Aorta (tissue), 5 donors: Measurements from ENCODE around the gene EHD2. TPM values are rescaled to one million over a fixed set of nuclear protein-coding genes. Genes with fewer than 3 reads are reported as not detected.
"Not testable (repeated sequence)": the region's sequence is repeated elsewhere in the genome, so short reads cannot be mapped to it uniquely, and the experiment has no call there.

ENCODE experiments used
- ATAC-seq: fragments of 200-7000 bp; cut with Tn5 transposase; one replicate; pipeline ENCODE4 v1.9.1; 2022; ENCODE audit warnings: moderate library complexity; ENCODE audit not compliant: low FRiP score
- DNase-seq, 2 donors: peaks; one replicate each; pipeline ENCODE4 v3.0.0-alpha.2; 2020
- H3K27ac ChIP-seq, 2 donors: one replicate each; pipeline ENCODE4 v1.5.1; 2013; ENCODE audit warnings: low read length in 2 of 2, mild to moderate bottlenecking in 2 of 2, moderate library complexity in 2 of 2, control low read depth in 1 of 2, inconsistent platforms in 1 of 2, low read depth in 1 of 2
- H3K27me3 ChIP-seq, 2 donors: one replicate each; pipeline ENCODE4 v1.6.1; 2013; ENCODE audit warnings: control low read depth in 1 of 2, low read length in 1 of 2, mild to moderate bottlenecking in 1 of 2, moderate library complexity in 1 of 2; ENCODE audit not compliant: insufficient read depth in 2 of 2, control insufficient read depth in 1 of 2
- H3K36me3 ChIP-seq, 2 donors: one replicate each; pipeline ENCODE4 v1.6.1; 2013; ENCODE audit warnings: control low read depth in 1 of 2, low read length in 1 of 2, mild to moderate bottlenecking in 1 of 2; ENCODE audit not compliant: insufficient read depth in 2 of 2, control insufficient read depth in 1 of 2
- H3K4me1 ChIP-seq, 2 donors: one replicate each; pipeline ENCODE4 v1.6.1; 2013; ENCODE audit warnings: low read length in 2 of 2, control low read depth in 1 of 2, mild to moderate bottlenecking in 1 of 2, moderate library complexity in 1 of 2; ENCODE audit not compliant: insufficient read depth in 2 of 2, control insufficient read depth in 1 of 2
- H3K4me3 ChIP-seq, 2 donors: one replicate each; pipeline ENCODE4 v1.5.1; 2013; ENCODE audit warnings: low read length in 2 of 2, control low read depth in 1 of 2, mild to moderate bottlenecking in 1 of 2
- H3K9me3 ChIP-seq: one replicate; pipeline ENCODE4 v1.6.1; 2013; ENCODE audit warnings: mild to moderate bottlenecking, low read length; ENCODE audit not compliant: control insufficient read depth
- whole genome bisulfite sequencing, 2 donors: extraction: QIAGEN DNeasy Blood & Tissue Kit; methylation state at CpG; one replicate each; pipeline ENCODE4 v1.1.7; 2013; 5-methylcytosine and 5-hydroxymethylcytosine counted together
- intact Hi-C, 2 donors: fragments of 100-400 bp; cut with DNase I; formaldehyde crosslinking; loops; one replicate each; pipeline versions ENCODE4 v1.14.2 to v1.15.0; 2022
- polyA plus RNA-seq, 2 donors: library from polyadenylated mRNA; stranded (reverse); fragments of 200-250 nt; gene quantifications; one replicate each; pipeline ENCODE4 v1.2.3, GENCODE V29; 2013
- total RNA-seq, 2 donors: library from RNA; stranded (reverse); fragmentation: NEBNext Ultra II Directional; extraction: Animal tissue kit (Norgen Biotek cat#: 25700); gene quantifications; one replicate each; pipeline ENCODE4 v1.2.1, GENCODE V29; 2021
- donor health status: healthy with polysubstance abuse.
- donor health status: Bipolar disorder and iron deficiency.
- donor health status: DM: no; HTN: no; CAD: no.
- donor health status: DM: no; HTN: no; CAD: no.
- donor health status: DM: yes; HTN: yes; CAD: no.

The EHD2 gene
- total and polyA plus RNA-seq, 4 donors, result 38.4 to 189 (median 145) TPM

DNA sequence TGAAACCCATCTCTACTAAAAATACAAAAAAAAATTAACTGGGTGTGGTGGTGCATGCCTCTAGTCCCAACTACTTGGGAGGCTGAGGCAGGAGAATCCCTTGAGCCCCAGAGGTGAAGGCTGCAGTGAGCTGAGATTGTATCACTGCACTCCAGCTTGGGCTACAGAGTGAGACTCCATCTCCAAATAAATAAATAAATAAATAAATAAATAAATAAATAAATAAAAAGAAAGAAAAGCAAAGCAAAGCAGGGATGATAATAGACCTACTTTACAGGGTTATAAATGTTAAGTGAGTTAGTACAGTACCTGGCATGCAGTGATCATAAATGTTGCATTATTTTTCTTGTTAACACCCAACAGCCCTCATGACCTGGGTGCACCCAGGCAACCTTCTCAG, 1.6 kb downstream of the EHD2 start:
- ATAC-seq, H3K27me3 ChIP-seq, DNase-seq, H3K4me1 ChIP-seq, H3K27ac ChIP-seq, H3K36me3 ChIP-seq, H3K9me3 ChIP-seq, H3K4me3 ChIP-seq: not testable (repeated sequence)
- intact Hi-C loops, result loop anchor here in 1 of 2 donors (10.0 kb wide), 1 partner anchor 70 kb away; no protein-coding TSS in a partner anchor

DNA sequence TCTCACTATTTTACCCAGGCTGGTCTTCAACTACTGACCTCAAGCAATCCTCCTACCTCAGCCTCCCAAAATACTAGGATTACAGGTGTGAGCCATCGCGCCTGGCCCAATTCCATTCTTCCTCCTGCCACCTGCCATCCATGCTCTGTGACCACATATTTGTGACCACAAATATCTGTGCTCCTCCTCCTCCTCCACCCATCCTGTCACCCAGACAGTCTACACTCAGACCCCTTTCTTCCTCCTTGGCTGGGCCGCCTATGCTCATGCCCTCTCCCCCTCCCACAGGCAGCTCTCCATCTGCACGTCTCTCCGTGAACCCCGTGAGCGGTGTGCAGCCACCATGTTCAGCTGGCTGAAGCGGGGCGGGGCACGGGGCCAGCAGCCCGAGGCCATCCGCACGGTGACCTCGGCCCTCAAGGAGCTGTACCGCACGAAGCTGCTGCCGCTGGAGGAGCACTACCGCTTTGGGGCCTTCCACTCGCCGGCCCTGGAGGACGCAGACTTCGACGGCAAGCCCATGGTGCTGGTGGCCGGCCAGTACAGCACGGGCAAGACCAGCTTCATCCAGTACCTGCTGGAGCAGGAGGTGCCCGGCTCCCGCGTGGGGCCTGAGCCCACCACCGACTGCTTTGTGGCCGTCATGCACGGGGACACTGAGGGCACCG, 3.2 kb downstream of the EHD2 start:
- H3K36me3 ChIP-seq, result no peaks in the 10 kb centered on the region
- H3K27ac ChIP-seq, result no peak overlapping the region
- H3K4me1 ChIP-seq, result no peaks in the 10 kb centered on the region
- no peak overlapping the region for H3K4me3 ChIP-seq
- DNase-seq, result no peak
- H3K27me3 ChIP-seq, result no peaks in the 10 kb centered on the region
- intact Hi-C loops, result loop anchor here in 1 of 2 donors (10.0 kb wide), 1 partner anchor 68 kb away; no protein-coding TSS in a partner anchor
- ATAC-seq, result no peak
- no peaks in the 10 kb centered on the region for H3K9me3 ChIP-seq
- WGBS, 2 donors, result 80% methylated on average over 32 of the region's 32 CpGs

DNA sequence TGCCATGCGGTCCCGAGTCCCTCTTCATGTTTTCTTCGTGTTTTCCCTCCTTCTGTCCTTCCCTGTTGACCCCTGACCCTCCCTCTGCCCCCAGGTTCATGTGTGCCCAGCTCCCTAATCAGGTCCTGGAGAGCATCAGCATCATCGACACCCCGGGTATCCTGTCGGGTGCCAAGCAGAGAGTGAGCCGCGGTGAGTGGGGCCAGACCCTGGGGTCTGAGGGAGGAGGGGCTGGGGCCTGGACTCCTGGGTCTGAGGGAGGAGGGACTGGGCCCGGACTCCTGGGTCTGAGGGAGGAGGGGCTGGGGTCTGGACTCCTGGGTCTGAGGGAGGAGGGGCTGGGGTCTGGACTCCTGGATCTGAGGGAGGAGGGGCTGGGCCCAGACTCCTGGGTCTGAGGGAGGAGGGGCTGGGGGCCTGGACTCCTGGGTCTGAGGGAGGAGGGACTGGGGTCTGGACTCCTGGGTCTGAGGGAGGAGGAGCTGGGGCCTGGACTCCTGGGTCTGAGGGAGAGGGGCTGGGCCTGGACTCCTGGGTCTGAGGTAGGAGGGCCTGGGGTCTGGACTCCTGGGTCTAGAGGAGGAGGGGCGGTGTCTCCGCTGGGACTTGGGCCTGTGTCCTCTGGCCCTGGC, 5.3 kb downstream of the EHD2 start:
- not testable (repeated sequence) for H3K4me3 ChIP-seq, H3K36me3 ChIP-seq, ATAC-seq, H3K27me3 ChIP-seq, H3K9me3 ChIP-seq, DNase-seq, H3K4me1 ChIP-seq
- 25 to 29% methylated on average over 11 of the region's 11 CpGs for WGBS, 2 donors
- peak overlapping the region; percentile 47 to 92 for H3K27ac ChIP-seq
- intact Hi-C loops, result loop anchor here in 1 of 2 donors (10.0 kb wide), 1 partner anchor 66 kb away; no protein-coding TSS in a partner anchor

DNA sequence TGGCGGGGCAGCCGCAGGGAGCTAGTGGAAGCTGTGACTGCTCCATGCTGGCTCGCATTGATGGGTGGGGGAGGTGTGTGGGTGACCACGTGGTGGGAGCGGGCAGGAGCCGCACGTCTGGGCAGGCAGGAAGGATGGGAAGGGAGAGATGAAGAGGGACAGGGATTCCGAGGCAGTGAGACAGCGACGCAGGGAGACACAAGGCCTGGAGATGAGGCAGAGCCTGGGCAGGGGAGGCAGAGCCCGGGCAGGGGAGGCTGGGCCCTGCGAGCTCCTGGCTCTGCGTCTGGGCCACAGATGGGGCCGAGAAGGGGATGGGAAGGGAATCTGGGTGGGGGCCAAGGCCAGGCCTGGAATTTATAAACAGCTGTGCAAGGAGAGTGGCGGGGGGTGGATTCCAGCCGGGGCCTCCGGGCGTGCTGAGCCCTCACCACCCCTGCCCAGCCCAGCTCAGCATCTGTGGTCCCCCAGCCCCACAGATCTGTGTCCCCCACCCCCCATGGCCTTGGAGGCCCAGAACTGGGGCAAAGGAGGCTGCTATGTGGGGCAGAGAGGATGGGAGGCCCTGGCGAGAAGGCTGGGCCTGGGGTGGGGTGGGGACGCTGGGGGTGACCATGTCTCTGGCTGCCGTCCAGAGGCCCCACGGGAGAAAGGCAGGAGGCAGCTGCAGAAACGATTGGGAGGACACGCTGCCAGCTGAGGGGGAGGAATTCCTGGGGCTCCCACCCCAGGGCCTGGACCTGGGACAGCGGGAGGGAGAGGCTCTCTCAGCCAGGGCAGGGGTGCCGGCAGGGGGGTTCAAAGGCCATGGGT, 6.0 kb downstream of the EHD2 start:
- Histone ChIP-seq H3K36me3 (no peaks in the 10 kb centered on the region), H3K4me3 (no peak overlapping the region), H3K4me1 (peaks cover 0 to under 1% of the 10 kb centered on the region in 2 donors), H3K9me3 (no peaks in the 10 kb centered on the region), H3K27ac (peak overlapping the region; percentile 32 to 92), H3K27me3 (no peaks in the 10 kb centered on the region)
- ATAC-seq, result peak; percentile 92
- DNase-seq, result peak; percentile 92 to 95
- 3% methylated on average over 22 to 26 of the region's 26 CpGs for WGBS, 2 donors
- intact Hi-C loops, result loop anchor here in 1 of 2 donors (10.0 kb wide), 1 partner anchor 66 kb away; no protein-coding TSS in a partner anchor

DNA sequence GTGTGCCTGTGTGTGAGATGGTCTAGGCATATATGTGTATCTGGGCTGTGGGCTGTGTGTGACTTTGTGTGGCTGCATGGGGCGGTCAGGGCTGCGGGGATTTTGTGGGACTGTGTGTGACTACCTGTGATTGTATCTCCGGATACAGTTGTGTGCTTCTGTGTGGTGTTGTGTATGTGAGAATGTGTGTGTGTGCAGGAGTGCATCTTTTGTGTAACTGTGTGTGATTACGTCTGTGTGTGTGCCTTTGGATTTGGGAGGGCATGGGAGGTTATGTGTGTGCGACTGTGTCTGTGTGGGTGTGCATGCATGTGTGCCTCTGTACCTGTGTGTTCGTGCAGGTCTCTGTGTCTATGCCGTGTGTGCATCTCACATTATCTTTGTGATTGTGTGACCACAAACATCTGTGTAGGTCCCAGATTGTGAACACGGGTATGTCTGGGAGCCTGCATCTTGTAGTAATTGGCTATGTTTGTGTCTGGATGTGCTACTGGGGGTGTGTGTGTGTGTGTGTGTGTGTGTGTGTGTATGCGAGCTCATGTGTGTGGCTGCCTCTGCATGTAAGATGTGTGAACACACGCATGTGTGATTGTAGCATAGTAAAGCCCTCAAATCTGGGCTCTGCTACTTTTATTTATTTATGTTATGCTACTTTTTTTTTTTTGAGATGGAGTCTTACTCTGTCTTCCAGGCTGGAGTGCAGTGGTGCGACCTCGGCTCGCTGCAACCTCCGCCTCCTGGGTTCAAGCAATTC, 7.6 kb downstream of the EHD2 start:
- no peaks in the 10 kb centered on the region for H3K27me3 ChIP-seq
- no peaks in the 10 kb centered on the region for H3K9me3 ChIP-seq
- H3K4me1 ChIP-seq, result peaks cover 0 to 2% of the 10 kb centered on the region in 2 donors
- H3K4me3 ChIP-seq, result no peak overlapping the region
- H3K36me3 ChIP-seq, result peaks cover 0 to 2% of the 10 kb centered on the region in 2 donors
- ATAC-seq, result no peak
- 76 to 81% methylated on average over 14 of the region's 14 CpGs for WGBS, 2 donors
- intact Hi-C loops, result no loop called here
- H3K27ac ChIP-seq, result peak overlapping the region in 1 of 2 donors; percentile 17
- DNase-seq, result no peak

DNA sequence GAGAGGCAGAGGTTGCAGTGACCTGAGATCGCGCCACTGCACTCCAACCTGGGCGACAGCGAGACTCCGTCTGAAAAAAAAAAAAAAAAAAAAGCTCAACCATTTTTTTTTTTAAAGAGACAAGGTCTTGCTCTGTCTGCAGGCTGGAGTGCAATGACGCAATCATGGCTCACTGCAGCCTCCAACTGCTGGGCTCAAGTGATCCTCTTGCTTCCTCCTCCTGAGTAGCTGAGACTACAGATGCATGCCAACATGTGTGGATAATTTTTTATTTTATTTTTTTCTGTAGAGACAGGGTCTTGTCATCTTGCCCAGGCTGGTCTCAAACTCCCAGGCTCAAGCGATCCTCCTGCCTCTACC, 10.3 kb downstream of the EHD2 start:
- 2 to 6% methylated on average over 7 of the region's 7 CpGs for WGBS, 2 donors
- H3K27ac ChIP-seq, result no peak overlapping the region
- intact Hi-C loops, result no loop called here
- peaks cover 0 to 2% of the 10 kb centered on the region in 2 donors for H3K4me1 ChIP-seq
- no peak overlapping the region for H3K4me3 ChIP-seq
- DNase-seq (peak in 1 of 2 donors; percentile 89), ATAC-seq (peak; percentile 56)
- H3K27me3 ChIP-seq, result no peaks in the 10 kb centered on the region
- peaks cover 0 to 6% of the 10 kb centered on the region in 2 donors for H3K36me3 ChIP-seq
- H3K9me3 ChIP-seq, result no peaks in the 10 kb centered on the region

DNA sequence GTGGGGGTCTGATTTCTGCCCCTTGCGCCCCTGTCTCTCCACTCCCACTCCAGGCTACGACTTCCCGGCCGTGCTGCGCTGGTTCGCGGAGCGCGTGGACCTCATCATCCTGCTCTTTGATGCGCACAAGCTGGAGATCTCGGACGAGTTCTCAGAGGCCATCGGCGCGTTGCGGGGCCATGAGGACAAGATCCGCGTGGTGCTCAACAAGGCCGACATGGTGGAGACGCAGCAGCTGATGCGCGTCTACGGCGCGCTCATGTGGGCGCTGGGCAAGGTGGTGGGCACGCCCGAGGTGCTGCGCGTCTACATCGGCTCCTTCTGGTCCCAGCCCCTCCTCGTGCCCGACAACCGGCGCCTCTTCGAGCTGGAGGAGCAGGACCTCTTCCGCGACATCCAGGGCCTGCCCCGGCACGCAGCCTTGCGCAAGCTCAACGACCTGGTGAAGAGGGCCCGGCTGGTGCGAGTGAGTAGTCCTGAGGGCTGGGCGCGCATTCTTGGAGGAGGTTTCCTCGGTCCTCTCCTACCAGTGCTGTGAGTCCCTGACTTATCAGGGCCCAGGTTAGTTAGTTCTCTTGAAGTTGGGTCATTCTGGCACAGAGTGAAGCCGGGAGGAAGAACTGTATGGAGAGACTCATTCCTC, 12.7 kb downstream of the EHD2 start:
- intact Hi-C loops, result no loop called here
- Histone ChIP-seq H3K9me3 (no peaks in the 10 kb centered on the region), H3K4me1 (peaks cover 0 to 2% of the 10 kb centered on the region in 2 donors), H3K27ac (no peak overlapping the region), H3K27me3 (no peaks in the 10 kb centered on the region), H3K4me3 (no peak overlapping the region), H3K36me3 (peaks cover 0 to 6% of the 10 kb centered on the region in 2 donors)
- no peak for DNase-seq
- 86% methylated on average over 48 of the region's 48 CpGs for WGBS, 2 donors
- no peak for ATAC-seq

DNA sequence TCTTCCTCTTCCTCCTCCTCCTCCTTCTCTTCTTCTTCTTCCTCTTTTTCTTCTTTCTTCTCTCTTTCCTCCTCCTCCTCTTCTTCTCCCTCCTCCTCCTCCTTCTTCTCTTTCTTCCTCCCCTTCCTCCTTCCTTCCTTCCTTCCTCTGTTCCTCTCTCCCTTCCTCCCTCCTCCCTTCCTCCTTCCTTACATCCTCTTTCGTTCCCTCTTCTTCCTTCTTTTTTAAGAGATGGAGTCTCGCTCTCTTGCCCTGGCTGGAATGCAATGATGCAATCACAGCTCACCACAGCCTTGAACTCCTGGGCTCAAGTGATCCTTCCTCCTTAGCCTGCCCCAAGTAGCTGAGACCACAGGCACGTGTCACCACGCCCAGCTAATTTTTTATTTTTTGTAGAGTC, 13.2 kb downstream of the EHD2 start:
- no peak for DNase-seq
- Histone ChIP-seq H3K9me3 (no peaks in the 10 kb centered on the region), H3K4me1 (peaks cover 0 to 2% of the 10 kb centered on the region in 2 donors), H3K36me3 (peaks cover 0 to 6% of the 10 kb centered on the region in 2 donors), H3K27me3 (no peaks in the 10 kb centered on the region), H3K27ac (no peak overlapping the region), H3K4me3 (no peak overlapping the region)
- intact Hi-C loops, result no loop called here
- WGBS, 2 donors, result 71 to 75% methylated on average over 4 of the region's 4 CpGs
- no peak for ATAC-seq
